CD4-positive, alpha-beta T cell treated with Interleukin-4 for 1 hour (primary cell): ENCODE measurements around the gene FBXW8.

Source experiments
- DNase-seq, 2 donors: peaks; one replicate each; pipeline ENCODE4 v3.0.0-alpha.2; 2020 to 2022

Gene FBXW8

GRCh38 chr12:116910645-116911451 is at the start of gene FBXW8:
TSS of gene FBXW8 (plus strand) at chr12:116910950. CDS start at chr12:116911038, 88 bp downstream.
- peak; percentile 62 to 63 for DNase-seq

- DNase-seq: peak; percentile 7 to 48
These were observed 49.4 kb upstream of the FBXW8 start for GRCh38 chr12:116861320-116861719.

- DNase-seq: no peak
These were observed 48.6 kb upstream of the FBXW8 start for GRCh38 chr12:116862167-116862566.

GRCh38 chr12:116863275-116863767 is 47.4 kb upstream of the FBXW8 start:
- no peak for DNase-seq

- DNase-seq: no peak
These were observed 46.2 kb upstream of the FBXW8 start for GRCh38 chr12:116864371-116865160.

- no peak for DNase-seq
These were observed 43.2 kb upstream of the FBXW8 start for GRCh38 chr12:116867523-116867922.

GRCh38 chr12:116870306-116870705 is 40.4 kb upstream of the FBXW8 start:
- DNase-seq: no peak

GRCh38 chr12:116874324-116874995 is 36.3 kb upstream of the FBXW8 start:
- DNase-seq: no peak

- DNase-seq: no peak
These were observed 34.4 kb upstream of the FBXW8 start for GRCh38 chr12:116876151-116876869.

GRCh38 chr12:116878567-116879508 is 31.9 kb upstream of the FBXW8 start:
- DNase-seq: no peak

GRCh38 chr12:116879509-116880212 is 31.1 kb upstream of the FBXW8 start:
- DNase-seq: no peak

- DNase-seq: no peak
These were observed 30.4 kb upstream of the FBXW8 start for GRCh38 chr12:116880213-116880816.

GRCh38 chr12:116880817-116881324 is 29.9 kb upstream of the FBXW8 start:
- peak in 1 of 2 donors; percentile 19 for DNase-seq

- DNase-seq: no peak
These were observed 29.3 kb upstream of the FBXW8 start, which contains the start of gene HRK for GRCh38 chr12:116881325-116881876. TSS of gene HRK (minus strand) at chr12:116881441. CDS start at chr12:116881307, 134 bp downstream.

- no peak for DNase-seq
These were observed 28.8 kb upstream of the FBXW8 start for GRCh38 chr12:116881877-116882507.

- DNase-seq: peak in 1 of 2 donors; percentile 5
These were observed 28.0 kb upstream of the FBXW8 start for GRCh38 chr12:116882742-116883141.

- no peak for DNase-seq
These were observed 25.9 kb upstream of the FBXW8 start for GRCh38 chr12:116884871-116885270.

- DNase-seq: peak in 1 of 2 donors; percentile 41
These were observed 25.3 kb upstream of the FBXW8 start for GRCh38 chr12:116885491-116885890.

- DNase-seq: no peak
These were observed 23.5 kb upstream of the FBXW8 start for GRCh38 chr12:116887244-116887643.
